Fibroblast of mammary gland (primary cell): ENCODE data around the gene MMS19.

Source experiments
- DNase-seq: peaks from one replicate; pipeline ENCODE4 v3.0.0-alpha.2; 2010; ENCODE audit warnings: low read depth
- H3K4me3 ChIP-seq: 2 replicates; pipeline ENCODE4 v1.5.1; 2011; ENCODE audit warnings: low read depth, mild to moderate bottlenecking, low read length, moderate library complexity; ENCODE audit not compliant: control insufficient read depth
- TF ChIP-seq, protein P1 (sequence below): conservative IDR thresholded peaks from 2 replicates; pipeline ENCODE4 v1.5.1; 2011; ENCODE audit warnings: low read depth, low read length, inconsistent platforms; ENCODE audit not compliant: control insufficient read depth, insufficient read depth

Gene MMS19

GRCh38 chr10:97494151-97494550 is 4.1 kb downstream of the MMS19 start:
- TF ChIP-seq, protein P1, sequence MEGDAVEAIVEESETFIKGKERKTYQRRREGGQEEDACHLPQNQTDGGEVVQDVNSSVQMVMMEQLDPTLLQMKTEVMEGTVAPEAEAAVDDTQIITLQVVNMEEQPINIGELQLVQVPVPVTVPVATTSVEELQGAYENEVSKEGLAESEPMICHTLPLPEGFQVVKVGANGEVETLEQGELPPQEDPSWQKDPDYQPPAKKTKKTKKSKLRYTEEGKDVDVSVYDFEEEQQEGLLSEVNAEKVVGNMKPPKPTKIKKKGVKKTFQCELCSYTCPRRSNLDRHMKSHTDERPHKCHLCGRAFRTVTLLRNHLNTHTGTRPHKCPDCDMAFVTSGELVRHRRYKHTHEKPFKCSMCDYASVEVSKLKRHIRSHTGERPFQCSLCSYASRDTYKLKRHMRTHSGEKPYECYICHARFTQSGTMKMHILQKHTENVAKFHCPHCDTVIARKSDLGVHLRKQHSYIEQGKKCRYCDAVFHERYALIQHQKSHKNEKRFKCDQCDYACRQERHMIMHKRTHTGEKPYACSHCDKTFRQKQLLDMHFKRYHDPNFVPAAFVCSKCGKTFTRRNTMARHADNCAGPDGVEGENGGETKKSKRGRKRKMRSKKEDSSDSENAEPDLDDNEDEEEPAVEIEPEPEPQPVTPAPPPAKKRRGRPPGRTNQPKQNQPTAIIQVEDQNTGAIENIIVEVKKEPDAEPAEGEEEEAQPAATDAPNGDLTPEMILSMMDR: no peak
- H3K4me3 ChIP-seq: no peak overlapping the region
- peak; percentile 36 for DNase-seq

GRCh38 chr10:97490592-97490991 is 7.6 kb downstream of the MMS19 start:
- TF ChIP-seq, protein P1: no peak
- H3K4me3 ChIP-seq: no peak overlapping the region
- no peak for DNase-seq

GRCh38 chr10:97485647-97486281 is 12.5 kb downstream of the MMS19 start:
- DNase-seq: no peak
- TF ChIP-seq, protein P1: no peak
- no peak overlapping the region for H3K4me3 ChIP-seq

DNA sequence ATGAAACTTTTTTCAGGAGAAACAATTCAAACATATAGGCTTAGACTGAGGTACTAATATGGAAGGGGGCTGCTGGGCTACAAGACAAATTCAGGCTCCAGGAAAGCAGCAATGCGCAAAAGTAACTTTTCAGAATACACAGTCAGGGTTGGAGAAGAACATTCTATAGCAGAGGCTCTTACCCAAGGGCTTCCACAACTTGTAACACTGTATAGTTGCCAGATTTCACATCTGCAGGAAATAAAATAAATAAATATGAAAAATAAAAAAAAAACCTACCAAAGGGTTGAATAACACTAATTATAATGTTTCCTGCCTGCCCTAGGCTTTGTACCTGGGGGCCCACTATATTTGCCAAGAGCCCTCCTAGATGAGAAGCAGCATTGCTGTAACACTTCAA is 14.3 kb downstream of the MMS19 start:
- TF ChIP-seq, protein P1: no peak
- no peak overlapping the region for H3K4me3 ChIP-seq
- peak; percentile 21 for DNase-seq

DNA sequence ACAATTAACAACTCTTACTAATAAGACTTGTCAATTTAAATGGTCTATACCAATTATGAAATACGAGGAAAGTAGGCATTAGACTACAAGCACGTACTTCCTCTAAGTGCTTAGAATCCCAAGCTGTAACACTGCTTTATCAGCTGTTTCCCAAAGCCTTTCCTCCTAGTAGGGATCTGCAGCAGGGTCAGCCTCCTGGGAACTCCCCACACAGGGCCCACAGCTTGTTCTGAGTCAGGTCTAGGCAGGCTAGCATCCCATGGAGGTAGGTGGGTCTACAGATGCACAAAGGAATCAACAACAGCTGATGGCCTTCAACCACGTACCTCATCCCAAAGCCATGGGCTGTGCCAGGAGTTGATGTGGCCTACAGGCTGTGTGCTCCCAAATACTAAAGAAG is 14.7 kb downstream of the MMS19 start:
- TF ChIP-seq, protein P1: no peak
- H3K4me3 ChIP-seq: no peak overlapping the region
- DNase-seq: peak; percentile 39

DNA sequence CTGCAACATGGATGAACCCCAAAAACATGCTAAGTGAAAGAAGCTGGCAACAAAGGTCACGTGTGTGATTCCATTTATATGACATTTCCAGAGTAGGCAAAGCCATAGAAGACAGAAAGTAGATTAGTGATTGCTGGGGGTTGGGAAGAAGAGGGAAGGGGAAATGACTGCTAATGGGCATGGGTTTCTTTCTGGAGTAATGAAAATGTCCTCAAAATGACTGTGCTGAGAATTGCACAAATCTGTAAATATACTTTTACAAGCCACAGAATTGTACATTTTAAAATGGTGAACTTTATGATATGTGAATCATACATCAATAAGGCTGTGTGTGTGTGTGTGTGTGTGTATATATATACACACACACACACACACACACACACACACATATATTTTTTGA is 15.8 kb downstream of the MMS19 start:
- no peak for DNase-seq
- no peak overlapping the region for H3K4me3 ChIP-seq
- TF ChIP-seq, protein P1: no peak

DNA sequence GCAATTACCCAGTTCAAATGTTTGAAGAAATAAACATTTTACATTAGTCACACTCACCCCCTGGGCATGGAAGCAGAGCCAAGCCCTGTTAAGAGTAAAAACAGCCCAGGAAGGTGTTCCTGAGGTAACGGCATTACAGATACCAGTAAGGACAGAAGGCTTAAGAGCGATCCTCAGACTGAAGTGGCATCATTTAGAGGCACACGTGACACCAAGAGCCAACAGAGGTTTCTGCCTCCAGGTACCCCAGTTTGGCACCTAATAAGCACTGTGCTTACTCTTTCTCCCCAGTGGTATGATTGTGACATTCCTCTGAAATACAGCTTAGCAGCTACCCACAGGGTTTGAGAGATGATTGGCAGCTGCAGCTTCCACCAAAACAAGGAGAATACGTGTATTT is 17.2 kb downstream of the MMS19 start:
- DNase-seq: no peak
- H3K4me3 ChIP-seq: no peak overlapping the region
- TF ChIP-seq, protein P1: no peak
